Natural killer cell treated with Interleukin-12 subunit alpha and Interleukin-12 subunit beta and Interleukin-15 and Interleukin-18, amount 100 ng/mL, for 72 hours (primary cell): Measurements from ENCODE around the gene PTPRE. TPM values are rescaled to one million over a fixed set of nuclear protein-coding genes. Genes with fewer than 3 reads are reported as not detected.
"Not testable (repeated sequence)": the region's sequence is repeated elsewhere in the genome, so short reads cannot be mapped to it uniquely, and the experiment has no call there.

Source experiments
- ATAC-seq, 2 donors: fragments of 150-1000 bp; cut with Tn5 transposase in 1 of 2; sonication (Bioruptor Pico), chemical (Tn5 transposase) in 1 of 2; 2 replicates each; pipeline ENCODE4 v1.10.0; 2021
- DNase-seq: peaks from one replicate; pipeline ENCODE4 v3.0.0; 2022; ENCODE audit warnings: low spot score
- H3K27ac Mint-ChIP-seq, 2 donors: 1 replicate in 1 of 2; 2 replicates in 1 of 2; pipeline ENCODE4 v1.8.0; 2022; ENCODE audit warnings: mixed read lengths in 2 of 2, mild to moderate bottlenecking in 1 of 2, moderate library complexity in 1 of 2
- H3K27me3 Mint-ChIP-seq, 2 donors: 1 replicate in 1 of 2; 2 replicates in 1 of 2; pipeline ENCODE4 v1.8.0; 2022; ENCODE audit warnings: mixed read lengths in 2 of 2
- H3K36me3 Mint-ChIP-seq: one replicate; pipeline ENCODE4 v1.8.0; 2022; ENCODE audit warnings: mixed read lengths
- H3K4me1 Mint-ChIP-seq, 2 donors: 1 replicate in 1 of 2; 2 replicates in 1 of 2; pipeline ENCODE4 v1.8.0; 2022; ENCODE audit warnings: low read depth in 2 of 2, mixed read lengths in 2 of 2, mild to moderate bottlenecking in 1 of 2
- H3K4me3 Mint-ChIP-seq: one replicate; pipeline ENCODE4 v1.8.0; 2022; ENCODE audit warnings: mixed read lengths
- H3K9me3 Mint-ChIP-seq: 2 replicates; pipeline ENCODE4 v1.8.0; 2022; ENCODE audit warnings: mixed read lengths
- total RNA-seq, 2 donors: library from RNA; stranded (reverse); gene quantifications; one replicate each; pipeline ENCODE4 v1.2.3, GENCODE V29; 2022

Gene PTPRE
- total RNA-seq, 2 donors from 2014 or later = 65.1 to 147 TPM

- no peaks in the 10 kb centered on the region for H3K9me3 Mint-ChIP-seq
- no peak for DNase-seq
- no peak overlapping the region for H3K4me3 Mint-ChIP-seq
- H3K27me3 Mint-ChIP-seq = no peaks in the 10 kb centered on the region
- H3K27ac Mint-ChIP-seq = peak overlapping the region in 1 of 2 donors; percentile 2
- peaks cover 0 to 7% of the 10 kb centered on the region in 2 donors for H3K4me1 Mint-ChIP-seq
- ATAC-seq = no peak
- peaks cover 23% of the 10 kb centered on the region for H3K36me3 Mint-ChIP-seq
These were observed 173.7 kb downstream of the PTPRE start for GRCh38 chr10:128080641-128081040.

GRCh38 chr10:128081222-128081621 lies 174.3 kb downstream of the PTPRE start:
- peaks cover 19% of the 10 kb centered on the region for H3K36me3 Mint-ChIP-seq
- no peak overlapping the region for H3K27ac Mint-ChIP-seq
- no peak for ATAC-seq
- H3K27me3 Mint-ChIP-seq = no peaks in the 10 kb centered on the region
- no peak overlapping the region for H3K4me3 Mint-ChIP-seq
- H3K9me3 Mint-ChIP-seq = no peaks in the 10 kb centered on the region
- DNase-seq = no peak
- H3K4me1 Mint-ChIP-seq = peaks cover 0 to 7% of the 10 kb centered on the region in 2 donors

- Mint-ChIP-seq H3K27me3 (no peaks in the 10 kb centered on the region), H3K36me3 (peaks cover 19% of the 10 kb centered on the region), H3K27ac (no peak overlapping the region), H3K9me3 (no peaks in the 10 kb centered on the region), H3K4me1 (peaks cover 0 to 8% of the 10 kb centered on the region in 2 donors), H3K4me3 (no peak overlapping the region)
- no peak for DNase-seq
- no peak for ATAC-seq
These were observed 174.8 kb downstream of the PTPRE start for GRCh38 chr10:128081720-128082119.

- Mint-ChIP-seq H3K4me1 (peaks cover 6 to 15% of the 10 kb centered on the region in 2 donors), H3K4me3 (no peak overlapping the region), H3K27ac (no peak overlapping the region), H3K9me3 (no peaks in the 10 kb centered on the region), H3K27me3 (no peaks in the 10 kb centered on the region), H3K36me3 (peaks cover 19% of the 10 kb centered on the region)
- DNase-seq (no peak), ATAC-seq (no peak)
These were observed 176.4 kb downstream of the PTPRE start for GRCh38 chr10:128083191-128083895.

- Mint-ChIP-seq H3K27ac (no peak overlapping the region), H3K4me3 (no peak overlapping the region), H3K4me1 (peaks cover 6 to 13% of the 10 kb centered on the region in 2 donors), H3K9me3 (no peaks in the 10 kb centered on the region), H3K36me3 (peaks cover 15% of the 10 kb centered on the region), H3K27me3 (no peaks in the 10 kb centered on the region)
- DNase-seq = no peak
- ATAC-seq = no peak
These were observed 177.5 kb downstream of the PTPRE start for GRCh38 chr10:128084364-128084763.

- no peak for ATAC-seq
- peaks cover 6 to 11% of the 10 kb centered on the region in 2 donors for H3K4me1 Mint-ChIP-seq
These were observed 178.1 kb downstream of the PTPRE start for GRCh38 chr10:128084991-128085390.

GRCh38 chr10:128086003-128086863 lies 179.3 kb downstream of the PTPRE start:
- no peaks in the 10 kb centered on the region for H3K27me3 Mint-ChIP-seq
- peak overlapping the region in 1 of 2 donors; percentile 52 for H3K27ac Mint-ChIP-seq
- no peak for DNase-seq
- no peaks in the 10 kb centered on the region for H3K36me3 Mint-ChIP-seq
- ATAC-seq = peak in 1 of 2 donors; percentile 37
- no peaks in the 10 kb centered on the region for H3K9me3 Mint-ChIP-seq
- H3K4me1 Mint-ChIP-seq = peaks cover 6 to 8% of the 10 kb centered on the region in 2 donors
- no peak overlapping the region for H3K4me3 Mint-ChIP-seq

More at GRCh38 chr10:128084991-128085390, 178.1 kb downstream of the PTPRE start:
- Mint-ChIP-seq H3K9me3 (no peaks in the 10 kb centered on the region), H3K4me3 (no peak overlapping the region), H3K27ac (no peak overlapping the region), H3K27me3 (no peaks in the 10 kb centered on the region), H3K36me3 (peaks cover 10% of the 10 kb centered on the region)
- no peak for DNase-seq

- ATAC-seq = no peak
These were observed 180.4 kb downstream of the PTPRE start for GRCh38 chr10:128087146-128087883.

GRCh38 chr10:128087884-128088709 lies 181.2 kb downstream of the PTPRE start:
- no peak for DNase-seq
- Mint-ChIP-seq H3K36me3 (no peaks in the 10 kb centered on the region), H3K4me1 (peaks cover 6 to 8% of the 10 kb centered on the region in 2 donors), H3K27me3 (no peaks in the 10 kb centered on the region), H3K27ac (peak overlapping the region in 1 of 2 donors; percentile 44), H3K9me3 (no peaks in the 10 kb centered on the region), H3K4me3 (no peak overlapping the region)
- peak in 1 of 2 donors; percentile 26 for ATAC-seq

More at GRCh38 chr10:128087146-128087883, 180.4 kb downstream of the PTPRE start:
- Mint-ChIP-seq H3K36me3 (no peaks in the 10 kb centered on the region), H3K4me1 (peaks cover 6 to 8% of the 10 kb centered on the region in 2 donors), H3K4me3 (no peak overlapping the region), H3K27ac (peak overlapping the region in 1 of 2 donors; percentile 52), H3K9me3 (no peaks in the 10 kb centered on the region), H3K27me3 (no peaks in the 10 kb centered on the region)
- DNase-seq = no peak

- Mint-ChIP-seq H3K27ac (no peak overlapping the region), H3K4me3 (no peak overlapping the region), H3K27me3 (no peaks in the 10 kb centered on the region), H3K36me3 (peaks cover 5% of the 10 kb centered on the region), H3K9me3 (no peaks in the 10 kb centered on the region), H3K4me1 (peaks cover 25 to 26% of the 10 kb centered on the region in 2 donors)
- DNase-seq (no peak), ATAC-seq (no peak)
These were observed 184.8 kb downstream of the PTPRE start for GRCh38 chr10:128091636-128092210.

GRCh38 chr10:128092454-128092853 lies 185.6 kb downstream of the PTPRE start:
- ATAC-seq (no peak), DNase-seq (no peak)
- no peaks in the 10 kb centered on the region for H3K9me3 Mint-ChIP-seq
- H3K4me3 Mint-ChIP-seq = no peak overlapping the region
- peaks cover 29 to 33% of the 10 kb centered on the region in 2 donors for H3K4me1 Mint-ChIP-seq
- peaks cover 5% of the 10 kb centered on the region for H3K36me3 Mint-ChIP-seq
- no peak overlapping the region for H3K27ac Mint-ChIP-seq
- no peaks in the 10 kb centered on the region for H3K27me3 Mint-ChIP-seq

- peak overlapping the region; percentile 87 for H3K4me3 Mint-ChIP-seq
- peak overlapping the region; percentile 86 to 96 for H3K27ac Mint-ChIP-seq
- DNase-seq, H3K27me3 Mint-ChIP-seq, ATAC-seq, H3K9me3 Mint-ChIP-seq: not testable (repeated sequence)
- peaks cover 41 to 44% of the 10 kb centered on the region in 2 donors for H3K4me1 Mint-ChIP-seq
- H3K36me3 Mint-ChIP-seq = peaks cover 11% of the 10 kb centered on the region
These were observed 187.7 kb downstream of the PTPRE start for GRCh38 chr10:128094596-128094995.
